Measurements from ENCODE around the gene ELMO1. TPM values are rescaled to one million over a fixed set of nuclear protein-coding genes. Genes with fewer than 3 reads are reported as not detected.

The ELMO1 gene
- total RNA-seq, 1 donor from 2014 or later, result 151 TPM

GRCh38 chr7:37318541-37318940, 130.1 kb downstream of the ELMO1 start:
- no peak for DNase-seq (ENCODE audit: low spot score)
- Mint-ChIP-seq H3K9me3 (ENCODE audit: unreplicated experiment) (no peaks in the 10 kb centered on the region), H3K27me3 (ENCODE audit: unreplicated experiment) (peaks cover 2% of the 10 kb centered on the region), H3K36me3 (ENCODE audit: low read depth, unreplicated experiment) (peaks cover 19% of the 10 kb centered on the region), H3K4me3 (ENCODE audit: unreplicated experiment) (no peak overlapping the region), H3K27ac (ENCODE audit: unreplicated experiment) (no peak overlapping the region), H3K4me1 (ENCODE audit: unreplicated experiment) (peaks cover 19% of the 10 kb centered on the region)
- TF ChIP-seq, protein P1, sequence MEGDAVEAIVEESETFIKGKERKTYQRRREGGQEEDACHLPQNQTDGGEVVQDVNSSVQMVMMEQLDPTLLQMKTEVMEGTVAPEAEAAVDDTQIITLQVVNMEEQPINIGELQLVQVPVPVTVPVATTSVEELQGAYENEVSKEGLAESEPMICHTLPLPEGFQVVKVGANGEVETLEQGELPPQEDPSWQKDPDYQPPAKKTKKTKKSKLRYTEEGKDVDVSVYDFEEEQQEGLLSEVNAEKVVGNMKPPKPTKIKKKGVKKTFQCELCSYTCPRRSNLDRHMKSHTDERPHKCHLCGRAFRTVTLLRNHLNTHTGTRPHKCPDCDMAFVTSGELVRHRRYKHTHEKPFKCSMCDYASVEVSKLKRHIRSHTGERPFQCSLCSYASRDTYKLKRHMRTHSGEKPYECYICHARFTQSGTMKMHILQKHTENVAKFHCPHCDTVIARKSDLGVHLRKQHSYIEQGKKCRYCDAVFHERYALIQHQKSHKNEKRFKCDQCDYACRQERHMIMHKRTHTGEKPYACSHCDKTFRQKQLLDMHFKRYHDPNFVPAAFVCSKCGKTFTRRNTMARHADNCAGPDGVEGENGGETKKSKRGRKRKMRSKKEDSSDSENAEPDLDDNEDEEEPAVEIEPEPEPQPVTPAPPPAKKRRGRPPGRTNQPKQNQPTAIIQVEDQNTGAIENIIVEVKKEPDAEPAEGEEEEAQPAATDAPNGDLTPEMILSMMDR (IDR thresholded peaks at IDR 0.05; ENCODE audit: unreplicated experiment), result no peak

DNA sequence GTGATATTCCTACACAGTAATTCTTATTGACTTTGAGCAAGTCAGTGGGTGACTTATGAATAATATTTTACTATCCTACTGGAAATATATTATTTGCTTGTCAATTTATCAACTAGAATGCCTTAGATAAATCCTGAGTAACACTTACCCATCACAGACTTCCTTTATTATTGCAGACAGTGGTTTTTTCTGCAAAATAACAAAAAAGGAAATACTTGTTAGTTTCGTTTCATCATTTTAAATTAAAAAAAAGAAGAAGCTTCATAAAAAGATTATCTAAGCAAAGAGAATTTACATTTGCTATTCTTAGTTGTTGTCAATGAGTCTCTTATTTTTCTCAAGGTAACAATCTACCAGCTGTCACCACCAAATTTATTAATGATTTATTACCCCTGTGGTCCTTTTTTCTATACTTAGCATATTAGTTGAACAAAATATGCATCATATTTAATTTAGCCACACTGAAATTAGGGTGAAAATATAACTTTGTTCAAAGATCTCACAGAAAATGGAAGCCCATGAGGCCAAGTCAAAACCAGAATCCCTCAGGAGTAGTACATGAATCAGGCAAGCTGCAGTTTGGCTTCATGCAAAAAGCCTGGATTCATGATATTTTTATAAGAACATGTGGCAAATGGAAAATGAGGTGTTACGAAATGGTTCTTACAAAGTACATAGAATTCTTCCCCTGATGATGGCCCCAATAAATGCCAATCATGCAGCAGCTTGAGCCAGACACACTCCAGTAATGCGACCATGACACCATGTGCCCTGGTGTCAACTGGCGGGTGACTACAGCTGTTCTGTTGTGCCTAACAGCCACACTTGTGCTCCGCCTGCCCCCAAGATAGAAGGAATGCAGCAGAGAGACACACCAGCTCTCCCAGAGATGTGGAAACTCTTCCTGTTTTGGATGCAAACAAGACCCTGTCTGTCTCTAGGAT, 132.6 kb downstream of the ELMO1 start:
- DNase-seq (ENCODE audit: low spot score), result no peak
- peaks cover 27% of the 10 kb centered on the region for H3K36me3 Mint-ChIP-seq (ENCODE audit: low read depth, unreplicated experiment)
- peaks cover 4% of the 10 kb centered on the region for H3K27me3 Mint-ChIP-seq (ENCODE audit: unreplicated experiment)
- peaks cover 19% of the 10 kb centered on the region for H3K4me1 Mint-ChIP-seq (ENCODE audit: unreplicated experiment)
- no peak overlapping the region for H3K27ac Mint-ChIP-seq (ENCODE audit: unreplicated experiment)
- no peaks in the 10 kb centered on the region for H3K9me3 Mint-ChIP-seq (ENCODE audit: unreplicated experiment)
- peak overlapping the region; percentile 66 for H3K4me3 Mint-ChIP-seq (ENCODE audit: unreplicated experiment)
- TF ChIP-seq, protein P1 (IDR thresholded peaks at IDR 0.05; ENCODE audit: unreplicated experiment), result no peak

DNA sequence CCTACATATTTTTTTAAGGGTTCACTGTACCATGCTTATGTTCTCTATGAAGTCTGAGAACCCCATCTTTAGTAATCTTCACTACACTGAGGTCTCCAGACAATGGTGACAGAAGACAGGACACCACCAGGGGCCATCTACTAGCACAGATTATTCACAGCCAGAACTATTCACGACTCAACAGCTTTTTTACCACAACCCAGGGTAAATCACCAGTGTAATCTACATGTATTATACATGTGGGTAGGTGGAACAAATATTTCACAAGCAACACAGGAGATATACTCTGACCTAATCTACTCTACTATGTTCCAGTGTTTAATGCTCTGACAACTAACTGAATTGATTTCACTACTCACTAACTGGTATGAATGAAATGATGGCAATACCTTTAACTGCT, 136.1 kb downstream of the ELMO1 start:
- Mint-ChIP-seq H3K36me3 (ENCODE audit: low read depth, unreplicated experiment) (peaks cover 55% of the 10 kb centered on the region), H3K27ac (ENCODE audit: unreplicated experiment) (no peak overlapping the region), H3K27me3 (ENCODE audit: unreplicated experiment) (peaks cover 5% of the 10 kb centered on the region), H3K4me3 (ENCODE audit: unreplicated experiment) (no peak overlapping the region), H3K9me3 (ENCODE audit: unreplicated experiment) (no peaks in the 10 kb centered on the region), H3K4me1 (ENCODE audit: unreplicated experiment) (peaks cover 40% of the 10 kb centered on the region)
- TF ChIP-seq, protein P1 (IDR thresholded peaks at IDR 0.05; ENCODE audit: unreplicated experiment), result no peak
- no peak for DNase-seq (ENCODE audit: low spot score)

DNA sequence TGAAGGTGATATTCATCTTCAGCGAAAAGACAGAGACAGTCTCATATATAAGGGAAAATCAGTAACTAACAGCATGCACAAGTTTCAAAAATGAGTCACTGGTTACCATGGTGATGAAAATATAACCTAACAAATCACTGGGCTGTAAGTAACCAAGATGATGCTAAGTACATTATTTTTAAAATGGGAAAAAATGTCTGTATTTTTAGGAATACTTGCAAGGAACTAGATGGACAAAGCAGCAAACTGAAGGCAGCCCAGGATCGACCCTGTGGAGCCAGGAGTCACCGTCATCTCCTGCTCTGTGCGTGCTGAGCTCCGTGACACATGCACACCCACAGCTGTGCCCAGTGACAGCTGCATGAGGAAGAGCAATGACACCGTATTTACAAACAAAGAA, 137.3 kb downstream of the ELMO1 start:
- H3K9me3 Mint-ChIP-seq (ENCODE audit: unreplicated experiment), result no peaks in the 10 kb centered on the region
- TF ChIP-seq, protein P1 (IDR thresholded peaks at IDR 0.05; ENCODE audit: unreplicated experiment), result no peak

More for the DNA sequence above, 137.3 kb downstream of the ELMO1 start:
- H3K4me3 Mint-ChIP-seq (ENCODE audit: unreplicated experiment), result peak overlapping the region; percentile 10
- no peak overlapping the region for H3K27ac Mint-ChIP-seq (ENCODE audit: unreplicated experiment)
- peaks cover 32% of the 10 kb centered on the region for H3K4me1 Mint-ChIP-seq (ENCODE audit: unreplicated experiment)
- peaks cover 5% of the 10 kb centered on the region for H3K27me3 Mint-ChIP-seq (ENCODE audit: unreplicated experiment)
- H3K36me3 Mint-ChIP-seq (ENCODE audit: low read depth, unreplicated experiment), result peaks cover 54% of the 10 kb centered on the region
- no peak for DNase-seq (ENCODE audit: low spot score)

Measured in endothelial cell (in vitro differentiated cells).